Mucosa of stomach (tissue), 1 donor: ENCODE results near the gene TEX2.
A peak's percentile ranks its signal among the peaks of the same experiment; 100 is the strongest.
"Not testable (repeated sequence)": the region's sequence is repeated elsewhere in the genome, so short reads cannot be mapped to it uniquely, and the experiment has no call there.

Experiments used
- H3K27me3 ChIP-seq: one replicate; pipeline ENCODE4 v1.7.0; 2013; ENCODE audit warnings: mild to moderate bottlenecking, low read length; ENCODE audit not compliant: control insufficient read depth, insufficient read depth
- H3K36me3 ChIP-seq: one replicate; pipeline ENCODE4 v1.7.0; 2013; ENCODE audit warnings: low read length; ENCODE audit not compliant: control insufficient read depth, insufficient read depth
- H3K4me1 ChIP-seq: one replicate; pipeline ENCODE4 v1.7.0; 2013; ENCODE audit warnings: mild to moderate bottlenecking, low read length; ENCODE audit not compliant: control insufficient read depth, insufficient read depth
- H3K4me3 ChIP-seq: one replicate; pipeline ENCODE4 v1.7.0; 2013; ENCODE audit warnings: low read length
- H3K9ac ChIP-seq: one replicate; pipeline ENCODE4 v1.7.0; 2013; ENCODE audit warnings: mild to moderate bottlenecking, low read length, moderate library complexity
- H3K9me3 ChIP-seq: one replicate; pipeline ENCODE4 v1.7.0; 2013; ENCODE audit warnings: mild to moderate bottlenecking, low read length, moderate library complexity; ENCODE audit not compliant: control insufficient read depth
- donor health status: Pancreatic carcinoma.

TEX2 gene

DNA sequence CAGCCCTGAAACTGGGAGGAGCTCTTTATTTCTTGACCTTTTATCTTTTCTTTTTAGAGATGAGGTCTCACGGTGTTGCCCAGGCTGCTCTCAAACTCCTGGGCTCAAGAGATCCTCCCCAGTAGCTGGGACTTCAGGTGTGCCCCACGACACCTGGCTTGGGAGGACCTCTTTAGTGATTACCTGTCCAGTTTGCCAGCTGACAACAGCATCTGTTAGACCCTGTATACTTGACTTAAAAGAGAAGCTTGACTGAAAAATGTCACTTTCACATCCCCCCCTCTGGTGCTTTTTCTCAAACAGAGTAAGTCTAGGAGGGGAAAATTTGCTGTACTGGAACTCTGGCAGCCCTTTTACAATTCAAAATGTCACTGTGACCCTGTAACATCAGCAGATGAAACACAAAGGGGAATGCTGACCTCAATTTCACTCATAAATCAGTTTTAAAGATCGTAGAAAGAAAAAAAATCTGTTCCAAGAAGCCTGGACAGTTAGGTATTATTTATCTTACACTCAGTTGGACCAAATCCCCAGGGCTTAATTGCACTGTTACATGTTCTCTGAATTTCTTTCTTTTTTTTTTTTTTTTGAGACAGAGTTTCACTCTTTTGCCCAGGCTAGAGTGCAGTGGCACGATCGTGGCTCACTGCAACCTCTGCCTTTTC lies 131.3 kb downstream of the TEX2 start:
- Histone ChIP-seq H3K27me3 (no peaks in the 10 kb centered on the region), H3K4me3 (no peak overlapping the region), H3K9me3 (no peaks in the 10 kb centered on the region), H3K4me1 (peaks cover 7% of the 10 kb centered on the region), H3K36me3 (no peaks in the 10 kb centered on the region), H3K9ac (peak overlapping the region; percentile 22)

DNA sequence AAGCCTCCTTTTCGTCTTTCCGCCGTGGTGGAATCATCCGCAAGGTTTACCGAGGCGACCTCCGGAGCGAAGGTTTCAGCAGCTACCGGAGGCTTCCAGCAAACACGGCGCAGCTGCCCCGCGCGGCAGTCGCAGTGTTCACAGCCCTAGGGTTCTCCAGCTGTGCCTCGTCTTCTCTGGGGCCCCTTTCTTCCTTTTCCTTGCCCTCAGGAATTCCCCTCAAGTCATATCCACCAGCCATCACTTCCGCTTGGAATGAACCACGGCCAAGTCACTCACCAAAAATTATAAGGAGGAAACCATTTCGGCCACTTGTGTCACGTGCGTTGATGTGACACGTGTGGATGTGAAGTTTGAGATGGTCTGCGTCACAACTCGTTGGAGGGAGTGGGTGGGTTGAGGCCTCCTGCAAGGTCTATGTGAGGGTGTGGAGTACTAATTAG lies 132.5 kb downstream of the TEX2 start:
- Histone ChIP-seq H3K9ac (peak overlapping the region; percentile 58), H3K36me3 (no peaks in the 10 kb centered on the region), H3K27me3 (no peaks in the 10 kb centered on the region), H3K4me1 (peaks cover 7% of the 10 kb centered on the region), H3K4me3 (no peak overlapping the region), H3K9me3 (no peaks in the 10 kb centered on the region)

DNA sequence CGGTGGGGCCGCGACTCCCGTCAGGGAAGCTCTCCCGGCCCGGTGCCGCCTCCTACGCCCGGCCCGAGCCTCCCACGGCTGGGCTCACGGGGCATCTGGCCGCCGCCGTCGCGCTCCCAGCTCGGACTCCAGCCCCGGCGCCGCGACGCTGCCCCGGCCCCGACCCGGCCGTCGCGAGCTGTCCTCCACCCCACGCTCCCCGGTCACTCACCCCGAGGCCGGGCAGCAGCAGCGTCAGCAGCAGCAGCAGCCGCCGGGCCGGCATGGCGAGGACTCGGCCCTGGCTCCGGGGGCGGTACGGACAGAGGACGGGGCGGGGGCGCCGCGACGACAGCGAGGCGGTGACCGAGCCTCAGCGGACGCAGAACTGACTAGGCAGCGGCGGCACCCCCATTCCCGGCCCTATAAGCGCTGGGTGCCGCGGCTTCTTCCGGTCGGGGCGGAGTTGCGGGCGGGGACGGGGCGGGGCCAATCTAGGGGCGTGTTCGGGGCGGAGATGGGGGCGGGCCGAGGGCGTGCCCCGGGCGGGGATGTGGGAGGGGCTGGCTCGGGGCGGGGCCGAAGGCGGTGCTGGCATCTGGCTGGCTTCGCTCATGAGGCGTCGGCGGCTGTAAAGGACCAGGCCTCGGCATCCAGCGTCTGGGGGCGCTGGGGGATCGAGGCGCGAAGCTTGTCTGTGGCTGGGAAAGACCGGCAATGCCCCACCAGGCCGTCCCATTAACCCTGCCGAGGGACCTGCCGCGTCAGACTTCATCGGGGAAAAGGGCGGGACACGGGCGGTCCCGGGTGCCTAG lies 133.1 kb downstream of the TEX2 start, which contains the start of gene ERN1:
ERN1 (minus strand) TSS at position 380 of the 794 bp plus-strand sequence; CDS start at position 265, 115 bp downstream.
- Histone ChIP-seq H3K4me1 (peaks cover 7% of the 10 kb centered on the region), H3K9me3 (no peaks in the 10 kb centered on the region), H3K36me3 (no peaks in the 10 kb centered on the region), H3K9ac (peak within 1 kb of the TSS; percentile 92), H3K4me3 (peak within 1 kb of the TSS; percentile 42), H3K27me3 (no peaks in the 10 kb centered on the region)

DNA sequence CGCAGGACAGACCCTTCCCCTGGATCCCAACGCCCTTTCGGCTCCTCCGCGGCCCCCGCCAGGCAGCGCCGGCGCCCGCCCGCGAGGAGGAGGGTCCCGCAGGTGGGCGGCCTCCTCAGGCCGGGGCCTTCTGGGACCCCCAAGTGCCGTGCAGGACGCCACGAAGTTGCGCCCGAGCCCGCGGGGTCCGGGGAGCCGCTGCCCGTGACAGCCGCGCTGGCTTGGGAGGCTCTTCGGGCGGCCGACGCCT lies 133.6 kb downstream of the TEX2 start:
- H3K27me3 ChIP-seq, result no peaks in the 10 kb centered on the region
- H3K4me1 ChIP-seq, result peaks cover 7% of the 10 kb centered on the region
- H3K36me3 ChIP-seq, result no peaks in the 10 kb centered on the region
- peak overlapping the region; percentile 92 for H3K9ac ChIP-seq
- peak overlapping the region; percentile 42 for H3K4me3 ChIP-seq
- no peaks in the 10 kb centered on the region for H3K9me3 ChIP-seq

DNA sequence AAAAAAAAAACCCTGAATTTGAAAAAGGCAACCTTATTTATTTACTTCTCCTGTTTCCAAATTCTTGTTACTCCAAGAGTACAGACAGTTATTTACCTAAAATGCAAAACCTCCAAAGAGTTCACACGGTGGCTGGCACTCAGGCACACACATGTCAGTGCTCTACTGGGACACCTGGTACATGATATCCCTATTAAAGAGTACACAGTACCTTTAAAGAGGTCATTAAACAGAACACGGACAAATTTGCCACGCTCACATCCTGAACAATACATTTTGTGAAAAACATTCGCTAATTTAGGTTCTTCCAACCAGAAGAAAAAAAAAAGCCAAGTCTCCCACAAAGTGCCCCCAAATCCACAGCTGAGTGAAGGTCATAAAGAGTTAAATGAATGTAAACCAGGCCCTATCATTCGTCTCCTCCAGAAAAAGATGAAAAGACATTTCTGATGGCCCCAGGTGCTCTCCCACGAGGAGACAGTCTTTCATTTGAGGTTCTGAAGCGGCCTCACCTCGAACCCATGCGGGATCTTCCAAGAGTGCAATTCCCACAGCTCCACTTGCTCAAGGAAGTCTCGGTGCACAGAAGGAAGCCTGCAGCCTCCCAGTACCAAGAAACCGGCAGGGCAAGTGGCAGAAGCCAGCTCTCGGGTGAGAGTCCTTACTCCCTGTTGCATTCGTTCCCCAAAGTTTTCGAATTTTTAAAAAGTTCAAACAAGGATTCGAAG lies 134.1 kb downstream of the TEX2 start:
- no peaks in the 10 kb centered on the region for H3K36me3 ChIP-seq
- H3K4me3 ChIP-seq, result peak overlapping the region; percentile 42
- no peaks in the 10 kb centered on the region for H3K9me3 ChIP-seq
- peak overlapping the region; percentile 92 for H3K9ac ChIP-seq
- no peaks in the 10 kb centered on the region for H3K27me3 ChIP-seq
- H3K4me1 ChIP-seq, result peaks cover 7% of the 10 kb centered on the region

DNA sequence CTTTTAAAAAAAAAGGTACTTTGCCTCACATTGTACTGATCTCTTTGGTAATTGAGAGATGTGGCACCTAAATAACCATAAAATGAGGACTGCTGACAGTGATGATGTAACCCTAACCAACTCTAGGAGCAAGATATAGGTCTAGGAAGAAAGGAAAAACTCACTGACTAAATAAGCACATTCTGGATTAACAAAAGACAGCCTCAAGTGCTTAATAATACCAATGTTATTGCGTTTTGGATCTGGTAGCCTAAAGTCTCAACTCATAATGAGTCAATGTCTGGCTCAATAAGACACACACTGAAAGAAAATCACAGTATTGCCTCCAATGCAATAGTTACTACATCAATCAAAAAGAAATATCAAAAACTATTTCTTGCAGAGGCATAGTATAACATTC lies 136.1 kb downstream of the TEX2 start:
- H3K4me3 ChIP-seq, result no peak overlapping the region
- H3K36me3 ChIP-seq, result no peaks in the 10 kb centered on the region
- no peaks in the 10 kb centered on the region for H3K27me3 ChIP-seq
- no peaks in the 10 kb centered on the region for H3K9me3 ChIP-seq
- no peak overlapping the region for H3K9ac ChIP-seq
- H3K4me1 ChIP-seq, result peaks cover 11% of the 10 kb centered on the region

DNA sequence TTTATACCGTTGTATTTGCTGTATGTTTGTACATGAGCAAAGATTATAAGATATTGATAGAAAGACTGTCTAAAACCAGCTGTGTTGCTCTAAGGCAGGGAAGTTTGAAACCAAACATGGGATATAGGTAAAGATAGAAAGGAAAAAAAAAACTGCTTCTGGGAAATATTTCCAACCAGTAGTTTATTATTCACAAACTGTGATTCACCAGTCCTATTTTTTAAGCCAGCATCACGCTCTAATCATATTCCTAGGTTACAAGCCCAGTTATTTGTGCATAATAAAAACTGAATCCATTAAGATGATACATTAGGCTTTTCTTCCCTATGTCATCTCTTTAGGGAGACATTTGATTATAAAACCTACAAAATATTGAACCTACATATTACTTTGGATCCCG lies 137.1 kb downstream of the TEX2 start:
- H3K4me1 ChIP-seq, result peaks cover 13% of the 10 kb centered on the region
- H3K9ac ChIP-seq, result no peak overlapping the region
- H3K9me3 ChIP-seq, result no peaks in the 10 kb centered on the region
- H3K36me3 ChIP-seq, result no peaks in the 10 kb centered on the region
- H3K27me3 ChIP-seq, result no peaks in the 10 kb centered on the region
- no peak overlapping the region for H3K4me3 ChIP-seq

DNA sequence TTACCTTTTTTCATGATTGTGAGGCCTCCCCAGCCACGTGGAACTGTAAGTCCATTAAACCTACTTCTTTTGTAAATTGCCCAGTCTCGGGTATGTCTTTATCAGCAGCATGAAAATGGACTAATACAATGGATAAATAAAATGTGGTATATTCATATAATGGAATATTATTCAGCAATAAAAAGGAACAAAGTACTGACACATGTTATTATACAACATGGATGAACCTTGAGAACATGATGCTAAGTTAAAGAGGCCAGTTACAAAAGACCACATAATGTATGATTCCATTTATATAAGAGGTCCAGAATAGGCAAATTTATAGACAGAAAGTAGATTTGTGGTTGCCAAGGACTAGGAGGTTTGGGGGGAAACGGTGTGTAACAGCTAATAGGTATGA lies 138.5 kb downstream of the TEX2 start:
- Histone ChIP-seq H3K9me3 (no peaks in the 10 kb centered on the region), H3K4me1 (peaks cover 17% of the 10 kb centered on the region), H3K9ac (no peak overlapping the region), H3K27me3 (no peaks in the 10 kb centered on the region), H3K4me3 (no peak overlapping the region), H3K36me3 (no peaks in the 10 kb centered on the region)

GRCh38 chr17:64123114-64123513 lies 139.9 kb downstream of the TEX2 start:
- Histone ChIP-seq H3K9me3 (no peaks in the 10 kb centered on the region), H3K36me3 (no peaks in the 10 kb centered on the region), H3K27me3 (no peaks in the 10 kb centered on the region), H3K9ac (no peak overlapping the region), H3K4me3 (no peak overlapping the region), H3K4me1 (peaks cover 26% of the 10 kb centered on the region)

DNA sequence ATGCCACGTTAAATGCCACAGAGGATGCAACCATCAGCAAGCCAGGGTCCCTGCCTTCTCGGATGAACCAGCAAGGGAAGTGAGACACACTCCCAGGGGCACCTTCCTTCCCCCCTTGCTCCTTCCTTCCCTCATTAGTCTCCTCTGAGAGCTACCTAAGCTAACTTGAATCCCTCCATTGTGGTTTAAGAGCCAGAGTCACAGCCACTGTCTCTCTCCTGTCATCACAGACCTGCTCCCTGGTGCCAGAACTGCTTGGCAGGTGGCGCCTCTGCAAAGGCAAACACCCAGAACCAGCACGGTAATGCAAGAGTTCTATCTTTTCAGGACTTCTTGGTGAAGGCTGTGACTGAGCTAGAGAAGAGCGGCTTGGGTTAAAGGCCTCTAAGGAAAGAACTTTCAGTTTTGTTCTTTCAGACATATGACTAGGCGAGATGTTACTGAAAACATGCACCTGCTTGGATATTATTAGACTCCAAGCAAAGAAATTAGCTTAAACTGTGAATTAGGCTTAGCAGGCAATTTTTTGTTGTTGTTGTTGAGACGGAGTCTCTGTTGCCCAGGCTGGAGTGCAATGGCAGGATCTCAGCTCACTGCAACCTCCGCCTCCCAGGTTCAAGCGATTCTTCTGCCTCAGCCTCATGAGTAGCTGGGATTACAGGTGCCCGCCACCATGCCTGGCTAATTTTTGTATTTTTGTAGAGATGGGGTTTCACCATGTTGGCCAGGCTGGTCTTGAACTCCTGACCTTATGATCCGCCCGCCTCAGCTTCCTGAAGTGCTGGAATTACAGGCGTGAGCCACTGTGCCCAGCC lies 141.9 kb downstream of the TEX2 start:
- not testable (repeated sequence) for H3K9ac ChIP-seq, H3K27me3 ChIP-seq, H3K36me3 ChIP-seq, H3K4me3 ChIP-seq, H3K9me3 ChIP-seq
- H3K4me1 ChIP-seq, result peaks cover 39% of the 10 kb centered on the region

GRCh38 chr17:64120159-64120810 lies 142.8 kb downstream of the TEX2 start:
- Histone ChIP-seq H3K9me3 (no peaks in the 10 kb centered on the region), H3K27me3 (no peaks in the 10 kb centered on the region), H3K4me3 (no peak overlapping the region), H3K36me3 (no peaks in the 10 kb centered on the region), H3K9ac (no peak overlapping the region), H3K4me1 (peaks cover 48% of the 10 kb centered on the region)
